GM18861 (cell line): ENCODE measurements around the gene DMD.
"Not testable (repeated sequence)": the region's sequence is repeated elsewhere in the genome, so short reads cannot be mapped to it uniquely, and the experiment has no call there.

Experiments
- ATAC-seq: cut with Tn5 transposase; IDR thresholded peaks from one replicate; pipeline ENCODE4 v1.9.1; 2021; ENCODE audit not compliant: unreplicated experiment

Gene DMD

DNA sequence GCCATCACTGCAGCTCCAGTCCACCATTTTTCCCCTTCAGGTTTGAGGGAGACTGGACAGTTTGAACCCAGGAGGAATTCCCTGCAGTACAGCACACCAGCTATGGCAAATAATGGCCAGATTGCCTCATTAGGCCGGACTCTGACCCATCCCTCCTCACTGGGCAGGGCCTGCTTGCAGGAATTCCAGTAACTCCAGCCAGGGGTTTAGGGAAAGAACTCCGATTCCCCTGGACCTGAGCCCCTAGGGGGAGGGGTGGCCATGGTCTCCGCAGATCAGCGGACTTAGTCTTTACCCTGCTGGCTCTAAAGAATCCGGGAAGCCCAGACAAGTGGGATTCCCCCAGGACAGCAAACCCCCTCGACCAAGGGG, 342.8 kb downstream of the DMD start:
- ATAC-seq, result no peak

DNA sequence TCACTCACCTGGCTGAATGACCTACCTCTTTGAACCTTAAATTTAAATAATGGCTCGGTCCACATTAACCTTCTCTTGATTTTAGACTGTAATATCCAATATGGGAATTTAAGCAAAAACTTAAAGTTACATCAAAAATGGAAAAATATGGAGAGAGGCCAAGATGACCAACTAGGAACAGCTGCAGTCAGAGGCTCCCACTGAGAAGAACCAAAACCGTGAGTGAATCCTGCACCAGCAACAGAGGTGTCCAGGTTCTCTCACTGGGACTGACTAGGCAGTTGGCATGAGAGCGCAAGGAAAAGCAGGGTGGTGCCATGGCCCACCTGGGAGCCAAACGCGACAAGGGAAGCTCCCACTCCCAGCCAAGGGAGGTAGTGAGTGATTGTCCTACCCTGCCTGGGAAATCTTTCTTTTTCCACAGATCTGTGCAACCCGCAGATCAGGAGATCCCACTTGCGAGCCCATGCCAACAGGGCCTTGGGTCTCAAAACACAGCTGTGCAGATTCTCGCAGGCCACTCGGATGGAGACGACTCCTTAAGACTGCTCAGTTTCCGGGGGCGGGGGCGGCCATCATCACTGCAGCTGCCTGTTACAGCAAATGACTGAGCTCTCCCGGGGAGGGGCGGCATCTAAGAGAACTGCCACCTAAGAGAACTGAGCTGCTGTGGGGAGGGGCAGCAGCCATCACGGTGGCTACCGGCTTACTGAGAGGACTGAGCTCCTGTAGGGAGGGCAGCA, 343.4 kb downstream of the DMD start:
- no peak for ATAC-seq

DNA sequence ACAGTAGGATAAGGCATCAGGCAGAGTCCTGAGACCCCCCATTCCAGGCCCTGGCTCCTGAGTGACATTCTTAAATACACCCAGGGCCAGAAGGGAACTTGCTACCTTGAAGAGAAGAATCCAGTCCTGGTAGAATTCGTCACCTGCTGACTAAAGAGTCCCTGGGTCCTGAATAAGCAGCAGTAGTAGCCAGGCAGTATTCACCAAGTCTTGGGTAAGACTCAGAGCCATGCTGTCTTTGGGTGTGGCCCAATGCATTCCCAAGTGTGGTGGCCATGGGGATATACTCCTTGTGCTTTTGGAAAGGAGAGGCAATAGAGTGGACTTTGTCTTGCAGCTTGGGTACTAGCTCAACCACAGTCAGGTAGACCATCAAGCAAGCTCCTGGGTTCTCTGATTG, 359.1 kb downstream of the DMD start:
- ATAC-seq, result no peak

DNA sequence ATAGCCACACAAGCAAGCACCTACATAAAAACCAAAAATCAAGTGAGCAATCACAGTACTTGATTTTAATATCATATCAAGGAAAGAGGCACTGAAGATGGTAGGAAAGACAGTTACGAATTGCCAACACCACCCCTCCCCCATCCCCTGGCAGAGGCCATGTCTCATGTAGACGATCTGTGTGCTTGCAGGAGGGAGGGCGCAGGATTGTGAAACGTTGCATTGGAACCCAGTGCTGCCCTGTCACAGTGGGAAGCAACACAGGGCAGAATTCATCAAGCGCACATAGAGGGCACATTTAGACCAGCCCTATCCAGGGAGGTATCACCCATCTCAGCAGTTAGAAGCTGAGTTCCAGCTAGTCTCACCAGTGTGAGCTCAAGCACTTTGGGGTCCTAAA, 359.8 kb downstream of the DMD start:
- ATAC-seq, result no peak

DNA sequence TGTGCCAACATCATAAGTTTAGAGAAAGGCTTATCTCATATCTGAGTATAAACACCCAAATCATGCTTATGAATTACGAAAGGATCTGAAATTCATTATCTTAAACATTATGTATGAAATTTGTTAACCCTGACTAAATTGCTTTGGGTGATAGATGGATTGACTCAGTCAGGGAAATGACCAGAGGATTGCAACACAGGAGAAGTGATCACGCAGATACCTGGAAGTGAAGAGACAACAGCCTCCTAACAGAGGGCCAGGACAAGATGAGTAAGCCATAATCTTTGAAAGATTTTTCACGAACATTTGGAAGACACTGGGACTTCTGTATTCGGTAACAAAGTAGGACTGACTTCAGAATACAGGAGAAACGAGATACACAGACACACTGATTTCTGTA, 363.4 kb downstream of the DMD start:
- ATAC-seq, result no peak

DNA sequence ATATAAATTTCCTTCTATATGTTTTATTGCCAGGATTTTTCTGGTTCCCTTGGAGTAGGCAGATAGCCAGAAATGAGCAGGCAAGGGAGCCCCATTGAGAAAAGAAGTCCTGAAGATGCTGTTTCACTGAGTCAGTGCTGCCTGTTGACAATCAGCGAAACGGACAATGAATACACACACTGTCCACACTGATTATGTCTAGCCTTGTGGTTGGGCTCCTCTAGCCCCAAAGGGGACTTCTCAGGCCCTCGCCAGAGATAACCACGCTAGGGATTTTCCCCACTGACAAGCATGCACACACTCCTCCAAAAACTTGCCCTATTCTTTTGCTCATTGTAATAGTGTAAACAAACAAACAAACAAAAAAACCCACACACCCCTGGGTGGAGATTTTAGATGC, 369.3 kb downstream of the DMD start:
- ATAC-seq, result no peak

DNA sequence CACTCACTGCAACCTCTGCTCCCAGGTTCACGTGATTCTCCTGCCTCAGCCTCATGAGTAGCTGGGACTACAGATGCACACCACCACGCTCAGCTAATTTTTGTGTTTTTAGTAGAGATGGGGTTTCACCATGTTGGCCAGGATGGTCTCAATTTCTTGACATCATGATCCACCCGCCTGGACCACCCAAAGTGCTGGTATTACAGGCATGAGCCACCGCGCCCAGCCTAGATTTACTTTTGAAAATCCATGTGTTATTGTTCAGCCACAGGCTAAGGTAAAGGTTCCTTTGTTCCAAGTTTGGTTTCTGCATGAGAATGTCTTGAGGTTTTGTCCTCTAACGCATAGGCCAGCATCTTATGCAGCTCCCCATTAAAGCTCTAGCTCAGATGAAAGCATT, 371.6 kb downstream of the DMD start:
- ATAC-seq, result no peak

DNA sequence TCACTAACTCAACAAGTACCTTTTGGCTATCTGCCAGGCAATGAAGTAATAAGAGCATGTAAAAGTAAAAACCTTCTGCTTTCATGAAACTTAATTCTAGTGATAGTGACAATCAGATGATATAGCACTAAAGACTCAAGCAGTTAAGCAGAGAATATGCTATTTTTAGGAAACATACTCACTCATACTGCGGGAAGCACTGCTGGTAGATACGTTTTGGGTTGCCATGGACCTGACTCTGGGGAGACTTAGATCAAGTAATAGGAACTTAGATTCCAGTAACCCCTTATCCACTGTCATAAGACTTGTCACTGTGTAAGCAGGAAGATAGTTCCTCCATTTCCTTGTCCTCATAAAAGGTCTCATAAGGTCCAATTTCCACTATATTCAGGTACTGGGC, 386.3 kb downstream of the DMD start:
- ATAC-seq, result no peak

DNA sequence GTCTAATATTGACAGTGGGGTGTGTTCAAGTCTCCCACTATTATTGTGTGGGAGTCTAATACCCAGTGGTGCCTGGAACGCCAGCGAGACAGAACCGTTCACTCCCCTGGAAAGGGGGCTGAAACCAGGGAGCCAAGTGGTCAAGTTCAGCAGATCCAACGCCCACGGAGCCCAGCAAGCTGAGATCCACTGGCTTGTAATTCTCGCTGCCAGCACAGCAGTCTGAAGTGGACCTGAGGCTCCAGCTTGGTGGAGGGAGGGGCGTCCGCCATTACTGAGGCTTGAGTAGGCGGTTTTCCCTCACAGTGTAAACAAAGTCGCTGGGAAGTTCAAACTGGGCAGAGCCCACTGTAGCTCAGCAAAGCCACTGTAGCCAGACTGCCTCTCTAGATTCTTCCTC, 407.3 kb downstream of the DMD start:
- ATAC-seq, result no peak

DNA sequence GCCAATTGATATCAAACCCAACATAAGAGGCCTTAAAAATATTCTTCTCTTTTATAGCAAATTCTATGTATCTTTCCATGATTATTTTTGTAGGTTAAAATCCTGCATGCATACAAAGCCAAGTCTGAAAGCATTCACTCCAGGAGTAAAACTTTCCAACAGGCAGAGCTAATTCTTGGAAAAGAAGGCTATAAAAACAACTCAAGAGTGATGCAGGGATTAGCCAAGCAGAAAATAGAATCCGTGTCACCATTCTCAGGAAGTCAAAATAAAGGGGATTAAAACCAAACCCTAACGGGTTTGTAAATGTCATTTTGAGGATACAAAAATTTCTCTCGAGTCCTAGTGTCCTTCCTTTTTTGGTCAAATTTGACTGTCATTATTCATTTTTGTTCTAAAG, 412.4 kb downstream of the DMD start:
- ATAC-seq, result no peak

DNA sequence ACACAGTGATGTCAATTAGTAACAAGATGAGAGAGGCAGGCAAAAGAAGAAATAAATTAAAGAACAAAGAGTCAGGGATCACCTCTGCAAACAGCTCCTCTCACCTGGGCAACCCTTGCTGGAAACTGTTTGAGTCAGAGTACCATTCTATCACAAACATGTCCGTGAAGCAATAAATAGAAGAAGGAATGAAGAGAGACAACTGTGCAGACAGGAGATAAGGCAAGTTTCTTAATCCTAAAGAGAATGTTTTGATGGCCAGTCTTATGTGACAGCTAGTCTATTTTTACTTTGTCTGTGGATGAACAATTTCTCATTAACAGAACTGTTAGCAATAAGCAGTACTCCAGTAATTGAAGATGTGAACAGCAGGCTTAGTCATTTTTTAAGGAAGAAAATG, 422.4 kb downstream of the DMD start:
- no peak for ATAC-seq

DNA sequence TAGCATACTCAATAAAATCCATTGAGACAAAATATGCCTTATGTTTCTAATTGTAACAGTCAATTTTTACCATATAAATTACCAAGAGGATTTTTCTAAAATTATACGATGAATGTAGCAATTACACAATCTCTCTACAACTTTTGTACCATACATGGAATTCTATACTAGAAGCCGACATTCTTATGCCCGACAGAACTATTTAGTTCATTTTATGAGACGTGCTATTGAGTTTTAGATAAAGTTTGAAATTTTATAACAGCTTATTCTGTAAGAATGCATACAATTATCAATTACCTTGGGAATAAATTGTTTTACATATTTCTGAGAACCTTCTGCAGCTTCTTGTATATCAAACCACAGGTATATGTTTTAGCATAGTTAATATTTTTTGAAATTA, 431.2 kb downstream of the DMD start:
- ATAC-seq, result no peak

DNA sequence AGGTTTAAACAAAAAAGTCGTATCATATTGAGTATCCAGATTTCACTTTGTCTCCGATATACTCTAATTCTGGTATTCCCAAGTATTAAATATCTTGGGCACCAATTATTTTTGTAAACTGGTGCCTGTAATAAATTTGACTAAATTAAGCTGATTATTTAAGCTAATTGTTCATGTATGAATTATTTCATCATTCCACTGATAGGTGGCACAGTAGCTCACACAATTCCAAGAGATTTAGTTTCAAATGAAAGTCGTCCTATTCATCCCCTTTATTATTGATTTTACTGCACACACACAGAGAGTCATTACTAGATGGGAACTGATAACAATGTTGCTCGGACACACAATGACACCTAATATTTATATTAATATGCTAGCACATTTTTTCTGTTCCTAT, 432.4 kb downstream of the DMD start:
- ATAC-seq, result no peak

DNA sequence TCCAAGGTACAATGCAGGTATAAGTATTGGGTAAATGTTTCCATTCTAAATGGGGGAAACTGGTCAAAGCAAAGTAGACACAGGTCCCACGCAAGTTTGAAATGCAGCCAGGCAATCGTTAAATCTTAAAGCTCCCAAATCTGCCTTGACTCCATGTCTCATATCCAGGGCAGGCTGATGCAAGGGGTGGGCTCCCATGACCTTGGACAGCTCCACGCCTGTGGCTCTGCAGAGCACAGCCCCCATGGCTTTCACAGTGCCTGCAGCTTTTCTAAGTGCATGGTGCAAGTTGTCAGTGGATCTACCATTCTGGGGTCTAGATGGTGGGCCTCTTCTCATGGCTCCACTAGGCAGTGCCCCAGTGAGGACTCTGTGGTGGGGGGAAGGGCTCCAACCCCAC, 436.4 kb downstream of the DMD start:
- ATAC-seq, result no peak

DNA sequence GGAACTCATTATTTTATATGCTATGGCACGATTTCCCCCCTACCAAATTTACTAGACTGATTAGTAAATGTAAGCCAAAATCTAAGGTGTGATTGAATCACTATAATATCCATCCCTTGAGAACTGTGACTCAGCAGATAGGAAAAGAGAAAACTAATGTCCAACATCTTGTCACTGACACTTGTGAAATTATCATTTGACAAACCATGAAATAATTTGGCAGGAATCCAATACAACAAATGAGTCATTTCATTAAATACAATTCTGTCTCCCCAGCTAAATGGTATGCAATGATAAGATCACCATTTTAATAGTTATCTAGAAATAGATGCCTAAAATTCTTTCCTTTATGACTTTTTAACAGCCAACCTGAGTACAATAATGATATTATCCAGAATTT, 462.3 kb downstream of the DMD start:
- ATAC-seq, result no peak

DNA sequence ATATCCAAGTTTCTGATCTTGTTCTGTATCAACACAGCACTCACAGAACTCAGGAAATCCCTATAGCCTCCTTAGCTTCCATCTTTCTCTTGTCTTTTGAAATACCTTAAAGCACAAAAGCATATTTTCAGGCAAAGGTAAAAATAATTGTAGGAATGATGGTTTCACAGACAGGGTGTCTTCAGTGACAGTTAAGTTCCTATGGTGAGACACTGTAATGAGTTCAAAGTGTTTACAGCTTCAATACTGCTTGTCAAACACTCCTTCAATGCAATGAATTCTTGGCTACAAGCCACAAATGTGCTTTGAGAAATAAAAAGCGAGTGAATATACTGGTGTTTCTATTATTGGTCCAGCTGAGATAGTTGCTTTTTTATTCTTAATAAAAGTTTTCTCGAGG, 466.0 kb downstream of the DMD start:
- ATAC-seq, result no peak

DNA sequence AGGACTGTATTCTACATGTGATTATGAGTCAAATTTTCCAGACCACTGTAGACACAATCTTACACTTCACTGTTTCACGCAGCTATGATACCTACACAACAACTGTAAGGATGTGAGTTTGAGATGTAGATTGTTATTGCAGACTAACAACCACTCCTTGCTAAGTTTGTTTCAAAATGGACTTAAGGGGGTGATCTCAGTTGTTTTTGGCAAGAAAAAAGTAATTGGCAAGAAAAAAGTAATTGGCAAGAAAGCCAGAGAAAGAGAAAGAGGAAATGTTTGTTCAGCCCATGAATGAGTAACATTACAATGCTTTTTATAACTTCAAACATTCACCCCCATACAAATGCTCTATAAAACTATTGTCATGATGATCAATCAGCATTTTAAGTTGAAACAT, 466.4 kb downstream of the DMD start:
- no peak for ATAC-seq

DNA sequence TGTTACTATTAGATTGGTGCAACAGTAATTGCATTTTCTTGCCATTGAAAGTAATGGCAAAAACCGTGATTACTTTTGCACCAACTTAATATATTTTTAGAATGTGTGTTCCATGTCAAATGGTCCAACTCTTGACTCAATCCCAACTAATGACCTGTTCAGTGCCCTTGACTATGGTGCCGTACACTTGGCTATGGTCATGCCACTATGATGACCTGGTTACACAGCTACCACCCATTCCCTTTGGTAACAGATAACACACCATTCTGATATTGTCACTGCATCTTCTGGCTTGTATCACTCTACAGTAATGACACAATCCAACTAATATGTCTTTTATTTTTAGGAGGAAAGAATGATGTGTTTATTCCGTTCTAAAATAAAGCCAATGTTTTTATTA, 469.4 kb downstream of the DMD start:
- no peak for ATAC-seq

DNA sequence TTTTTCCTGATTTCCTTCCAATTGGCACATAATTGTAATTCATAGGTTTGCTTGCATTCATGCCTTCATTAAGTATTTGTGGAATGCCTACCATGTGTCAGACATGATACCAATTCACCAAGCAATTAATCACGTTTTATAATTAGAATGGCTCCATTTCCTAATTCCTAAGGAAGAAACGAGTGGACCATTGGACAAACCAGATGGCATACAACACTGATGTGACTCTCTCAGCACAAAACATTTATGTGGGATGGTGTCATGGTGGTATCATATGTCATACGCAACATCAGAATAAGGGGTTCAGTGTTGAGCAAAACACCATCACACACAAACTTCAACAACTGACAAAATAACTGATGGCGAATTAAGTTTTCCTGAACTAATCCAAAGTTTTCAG, 502.8 kb downstream of the DMD start:
- ATAC-seq, result no peak

DNA sequence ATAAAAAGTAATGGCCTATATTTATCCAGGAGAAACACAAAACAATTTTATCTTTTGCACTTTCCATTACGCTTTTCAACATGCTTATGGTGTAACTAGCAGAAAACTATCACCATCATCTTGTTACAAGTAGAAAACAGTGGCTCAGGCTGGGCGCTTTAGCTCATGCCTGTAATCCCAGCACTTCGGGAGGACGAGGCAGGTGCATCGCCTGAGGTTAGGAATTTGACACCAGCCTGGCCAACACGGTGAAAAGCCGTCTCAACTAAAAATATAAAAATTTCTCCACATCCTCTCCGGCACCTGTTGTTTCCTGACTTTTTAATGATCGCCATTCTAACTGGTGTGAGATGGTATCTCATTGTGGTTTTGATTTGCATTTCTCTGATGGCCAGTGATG, 506.0 kb downstream of the DMD start:
- ATAC-seq, result not testable (repeated sequence)

DNA sequence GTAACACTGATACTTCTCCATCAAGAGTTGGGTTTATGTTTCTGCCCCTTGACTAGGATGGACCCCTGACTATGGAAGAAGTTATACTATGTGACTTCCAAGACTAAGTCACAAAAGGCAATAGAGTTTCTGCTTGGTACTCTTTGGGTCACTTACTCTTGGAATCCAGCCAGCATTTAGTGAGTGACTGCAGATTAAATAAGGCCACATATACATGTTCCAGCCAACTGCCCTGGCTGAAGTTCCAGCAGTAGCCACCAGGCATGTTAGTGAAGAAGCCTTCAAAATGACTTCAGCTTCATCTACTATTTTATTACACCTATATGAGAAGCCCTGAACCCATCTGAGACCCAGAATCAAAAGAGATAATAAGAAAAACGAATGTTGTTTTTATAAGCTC, 524.0 kb downstream of the DMD start:
- ATAC-seq, result no peak

DNA sequence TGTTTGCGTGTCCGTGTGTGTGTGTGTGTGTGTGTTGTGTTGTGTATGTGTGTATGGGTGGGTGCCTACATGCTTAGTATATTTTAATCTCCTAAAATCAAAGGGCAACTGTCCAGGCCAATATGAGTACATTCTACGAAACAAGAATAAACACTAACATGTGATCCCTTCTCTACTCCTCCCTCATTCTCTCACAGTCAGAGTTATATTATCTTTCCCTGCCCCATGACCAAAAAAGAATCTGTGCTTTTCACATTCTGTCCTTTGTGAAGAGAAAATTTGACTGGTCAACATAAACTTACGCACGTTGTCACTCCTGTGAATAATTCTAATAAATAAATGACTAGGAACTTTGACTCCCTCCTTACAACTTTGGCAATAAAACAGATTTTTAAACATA, 532.9 kb downstream of the DMD start:
- no peak for ATAC-seq

DNA sequence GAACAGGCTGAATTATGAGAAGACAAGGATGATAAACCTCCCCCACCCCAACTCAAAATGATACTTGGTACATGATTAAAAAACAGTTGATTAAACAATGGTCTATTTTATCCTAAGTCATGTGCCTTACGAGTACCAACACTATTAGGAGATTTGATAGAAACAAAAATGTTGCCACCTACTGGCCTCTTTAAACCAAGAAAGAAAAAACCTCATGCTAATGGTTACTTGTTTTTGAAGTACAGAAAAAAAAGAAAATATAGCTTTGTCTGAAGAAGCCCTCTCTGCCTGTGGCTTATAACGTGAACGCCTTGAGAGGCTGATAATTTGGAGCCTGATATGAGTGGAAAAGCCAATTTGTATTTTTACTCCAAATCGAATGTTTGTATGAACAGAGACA, 538.2 kb downstream of the DMD start:
- ATAC-seq, result no peak

DNA sequence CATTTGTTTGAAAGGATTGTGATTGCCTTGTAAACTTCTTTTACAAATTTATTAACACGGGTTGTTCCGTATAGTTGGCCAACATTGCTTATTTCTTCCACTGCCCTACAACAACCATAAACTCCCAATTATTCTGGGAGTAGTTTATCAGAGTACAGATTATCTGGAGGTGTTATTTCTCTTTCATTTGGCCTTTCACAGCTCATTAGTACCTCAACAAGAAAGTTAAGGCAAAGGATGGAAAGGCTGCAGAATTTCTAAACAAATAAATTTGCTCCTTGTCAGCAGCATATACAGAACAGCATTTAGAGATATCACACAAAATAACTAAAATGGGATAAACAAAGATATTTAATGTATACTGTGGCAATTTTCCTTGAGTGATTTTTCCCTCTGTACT, 548.8 kb downstream of the DMD start:
- no peak for ATAC-seq
